CD8-positive, alpha-beta memory T cell (primary cell): Measurements from ENCODE around the gene TAB2. TPM values are rescaled to one million over a fixed set of nuclear protein-coding genes. Genes with fewer than 3 reads are reported as not detected.
A peak's percentile ranks its signal among the peaks of the same experiment; 100 is the strongest.

Experiments used
- CTCF ChIA-PET: fragments of 350-600 bp; sonication (Branson Sonifier 250); formaldehyde crosslinking; loops from one replicate; lab custom pipeline; 2021; ENCODE audit warnings: antibody characterized with exemption; lab: Charles Lee
- POLR2A ChIA-PET: fragments of 350-600 bp; sonication (Branson Sonifier 250); formaldehyde crosslinking; loops from one replicate; lab custom pipeline; 2021; ENCODE audit warnings: antibody characterized with exemption; lab: Charles Lee
- DNase-seq, 5 donors: peaks; one replicate each; pipeline versions ENCODE4 v3.0.0 to v3.0.0-alpha.2; 2020 to 2022; ENCODE audit warnings: mixed read lengths in 1 of 5
- H3K27ac ChIP-seq: one replicate; pipeline ENCODE4 v1.7.0; 2013; ENCODE audit warnings: low read depth, mild to moderate bottlenecking, low read length, moderate library complexity
- H3K27me3 ChIP-seq: 2 replicates; pipeline ENCODE4 v1.7.0; 2013; ENCODE audit warnings: low read length, mild to moderate bottlenecking; ENCODE audit not compliant: insufficient read depth, poor library complexity, severe bottlenecking
- H3K36me3 ChIP-seq: 2 replicates; pipeline ENCODE4 v1.7.0; 2013; ENCODE audit warnings: mild to moderate bottlenecking, low read length, moderate library complexity; ENCODE audit not compliant: insufficient read depth
- H3K4me1 ChIP-seq: 2 replicates; pipeline ENCODE4 v1.7.0; 2013; ENCODE audit warnings: mild to moderate bottlenecking, low read length, moderate library complexity; ENCODE audit not compliant: insufficient read depth
- H3K4me3 ChIP-seq: 2 replicates; pipeline ENCODE4 v1.7.0; 2013; ENCODE audit warnings: mild to moderate bottlenecking, low read length
- H3K9me3 ChIP-seq: 2 replicates; pipeline ENCODE4 v1.7.0; 2013; ENCODE audit warnings: mild to moderate bottlenecking, low read length
- H3K27ac Mint-ChIP-seq, 8 donors: one replicate each; pipeline ENCODE4 v1.8.0; 2020 to 2021; ENCODE audit warnings: mixed read lengths in 8 of 8, mild to moderate bottlenecking in 6 of 8, inconsistent platforms in 3 of 8, moderate library complexity in 3 of 8
- H3K27me3 Mint-ChIP-seq, 2 donors: one replicate each; pipeline ENCODE4 v1.8.0; 2020 to 2021; ENCODE audit warnings: mixed read lengths in 2 of 2, mild to moderate bottlenecking in 1 of 2, moderate library complexity in 1 of 2
- H3K36me3 Mint-ChIP-seq, 3 donors: one replicate each; pipeline ENCODE4 v1.8.0; 2020 to 2021; ENCODE audit warnings: mixed read lengths in 3 of 3, inconsistent platforms in 1 of 3, mild to moderate bottlenecking in 1 of 3
- H3K4me1 Mint-ChIP-seq, 3 donors: one replicate each; pipeline ENCODE4 v1.8.0; 2020 to 2021; ENCODE audit warnings: mixed read lengths in 3 of 3, inconsistent platforms in 1 of 3, mild to moderate bottlenecking in 1 of 3
- H3K4me3 Mint-ChIP-seq, 7 donors: one replicate each; pipeline ENCODE4 v1.8.0; 2020 to 2021; ENCODE audit warnings: mixed read lengths in 7 of 7, mild to moderate bottlenecking in 6 of 7, moderate library complexity in 4 of 7, inconsistent platforms in 2 of 7
- H3K9me3 Mint-ChIP-seq, 5 donors: one replicate each; pipeline ENCODE4 v1.8.0; 2020 to 2022; ENCODE audit warnings: mixed read lengths in 5 of 5, mild to moderate bottlenecking in 3 of 5, moderate library complexity in 2 of 5, inconsistent platforms in 1 of 5
- polyA plus RNA-seq: library from polyadenylated mRNA; unstranded; fragments of 300-500 nt; fragmentation: Illumina TruSeq; gene quantifications from one replicate; pipeline ENCODE4 v1.2.3, GENCODE V29; 2021
- total RNA-seq, 2 experiments: library from RNA; stranded (reverse); gene quantifications; one replicate each; pipeline ENCODE4 v1.2.3, GENCODE V29; 2021

Gene TAB2
- total and polyA plus RNA-seq, 3 experiments from 2014 or later: 16.6 to 109 (median 103) TPM

DNA sequence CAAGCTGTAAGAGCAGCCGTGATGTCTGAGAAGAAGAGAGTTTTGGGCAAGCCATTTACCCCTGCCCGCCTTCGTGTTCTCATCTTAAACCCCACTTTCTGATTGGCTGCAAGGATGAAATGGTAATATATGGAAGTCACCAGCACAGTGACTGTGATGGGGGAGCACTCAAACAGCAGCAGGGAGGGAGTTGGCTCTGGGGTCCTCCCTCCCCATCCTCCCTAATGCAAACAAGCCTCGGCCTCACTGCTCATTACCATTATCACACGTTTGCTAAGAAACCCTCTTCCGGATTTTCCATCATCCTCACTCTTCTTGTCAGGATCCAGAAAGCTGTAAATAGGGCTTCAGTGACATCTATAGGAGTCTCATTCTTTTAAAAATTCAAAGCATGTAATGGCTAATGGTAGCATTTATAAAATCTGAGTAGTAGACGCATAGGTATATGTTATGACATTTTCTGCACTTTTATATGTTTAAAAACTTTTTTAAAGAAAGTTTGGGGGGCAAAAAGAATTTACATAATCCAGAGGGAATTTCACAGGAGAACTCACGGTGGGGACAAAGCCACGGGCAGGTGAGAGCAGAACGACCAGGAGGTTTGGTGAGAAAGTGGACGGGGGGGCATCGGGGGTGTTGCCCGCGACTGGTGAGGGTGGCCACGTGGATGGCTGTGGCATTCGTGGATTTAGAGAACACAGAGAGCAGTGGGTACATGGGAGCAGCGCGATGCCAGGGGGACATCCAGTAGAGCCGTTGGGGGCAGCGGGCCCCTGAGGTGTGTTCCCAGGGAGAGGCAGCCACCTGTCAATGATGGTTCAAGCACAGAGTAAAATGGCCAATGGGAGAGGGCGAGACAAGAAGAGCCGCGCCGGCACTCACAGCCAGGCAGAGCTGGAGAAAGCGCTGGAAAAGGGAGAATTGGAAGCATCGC, 112.2 kb downstream of the TAB2 start:
- POLR2A ChIA-PET: interaction anchor here (0.7 kb wide), 1 partner anchor 393 kb away, joined by 3 read pairs; no protein-coding TSS in a partner anchor
- H3K27ac ChIP-seq: no peak overlapping the region
- H3K4me3 ChIP-seq: no peak overlapping the region
- H3K4me1 ChIP-seq: peaks cover 4% of the 10 kb centered on the region
- Mint-ChIP-seq H3K4me3 (no peak overlapping the region), H3K27me3 (peaks cover 0 to 1% of the 10 kb centered on the region in 2 donors), H3K36me3 (no peaks in the 10 kb centered on the region), H3K4me1 (peaks cover 2 to 5% (median 5%) of the 10 kb centered on the region in 3 donors), H3K27ac (no peak overlapping the region), H3K9me3 (no peaks in the 10 kb centered on the region)
- CTCF ChIA-PET: interaction anchor here (1.2 kb wide), 1 partner anchor 79 kb away, joined by 3 read pairs; no protein-coding TSS in a partner anchor
- H3K27me3 ChIP-seq: no peaks in the 10 kb centered on the region
- H3K9me3 ChIP-seq: no peaks in the 10 kb centered on the region
- no peaks in the 10 kb centered on the region for H3K36me3 ChIP-seq
- no peak for DNase-seq

- ChIA-PET POLR2A (interaction anchor here (0.5 to 1.3 kb wide), 4 partner anchors 17 to 403 kb away, joined by 3 to 5 read pairs (median 4); no protein-coding TSS in a partner anchor), CTCF (interaction anchor here (0.6 to 4.1 kb wide), 69 partner anchors 9 to 873 kb away, joined by 3 to 57 read pairs (median 4); no protein-coding TSS in a partner anchor)
- H3K4me1 Mint-ChIP-seq: peaks cover 3 to 8% (median 8%) of the 10 kb centered on the region in 3 donors
- Histone ChIP-seq H3K9me3 (no peaks in the 10 kb centered on the region), H3K4me1 (peaks cover 4% of the 10 kb centered on the region), H3K27ac (no peak overlapping the region), H3K27me3 (no peaks in the 10 kb centered on the region), H3K4me3 (no peak overlapping the region), H3K36me3 (no peaks in the 10 kb centered on the region)
- H3K9me3 Mint-ChIP-seq: no peaks in the 10 kb centered on the region
- peaks cover 0 to 1% of the 10 kb centered on the region in 2 donors for H3K27me3 Mint-ChIP-seq
- peak overlapping the region in 1 of 8 donors; percentile 65 for H3K27ac Mint-ChIP-seq
- peak overlapping the region in 6 of 7 donors; percentile 19 to 82 (median 73) for H3K4me3 Mint-ChIP-seq
- no peaks in the 10 kb centered on the region for H3K36me3 Mint-ChIP-seq
- DNase-seq: peak; percentile 71 to 89 (median 81)
Observed at GRCh38 chr6:149431905-149432775, 114.6 kb downstream of the TAB2 start.

DNA sequence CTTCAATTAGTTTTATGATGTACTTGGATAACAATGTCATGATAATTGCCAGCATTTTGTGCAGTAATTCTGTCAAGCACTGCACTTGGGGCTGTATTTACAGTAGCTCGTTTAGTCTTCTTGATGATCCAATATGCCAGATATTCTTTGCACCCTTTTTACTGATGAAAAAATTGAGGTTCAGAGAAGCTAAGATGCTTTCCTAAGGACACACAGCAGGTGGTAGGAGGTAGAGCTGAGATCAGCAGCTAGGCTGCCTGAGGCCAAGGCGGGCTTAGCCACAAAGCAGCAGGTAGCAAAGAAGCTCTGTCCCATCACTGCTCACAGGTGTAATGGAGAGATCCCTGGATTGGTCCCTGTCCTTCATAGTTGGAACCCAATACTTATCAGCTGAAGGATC, 115.9 kb downstream of the TAB2 start:
- CTCF ChIA-PET: interaction anchor here (0.7 to 4.1 kb wide), 10 partner anchors 22 to 406 kb away, joined by 3 to 57 read pairs (median 6); no protein-coding TSS in a partner anchor
- Histone ChIP-seq H3K27ac (no peak overlapping the region), H3K4me3 (no peak overlapping the region), H3K27me3 (no peaks in the 10 kb centered on the region), H3K36me3 (no peaks in the 10 kb centered on the region), H3K4me1 (peaks cover 4% of the 10 kb centered on the region), H3K9me3 (no peaks in the 10 kb centered on the region)
- no peak overlapping the region for H3K4me3 Mint-ChIP-seq
- H3K27ac Mint-ChIP-seq: no peak overlapping the region
- H3K9me3 Mint-ChIP-seq: no peaks in the 10 kb centered on the region
- POLR2A ChIA-PET: no interaction called here
- peaks cover 0 to 1% of the 10 kb centered on the region in 2 donors for H3K27me3 Mint-ChIP-seq
- H3K36me3 Mint-ChIP-seq: no peaks in the 10 kb centered on the region
- H3K4me1 Mint-ChIP-seq: peaks cover 5 to 15% (median 15%) of the 10 kb centered on the region in 3 donors
- no peak for DNase-seq

DNA sequence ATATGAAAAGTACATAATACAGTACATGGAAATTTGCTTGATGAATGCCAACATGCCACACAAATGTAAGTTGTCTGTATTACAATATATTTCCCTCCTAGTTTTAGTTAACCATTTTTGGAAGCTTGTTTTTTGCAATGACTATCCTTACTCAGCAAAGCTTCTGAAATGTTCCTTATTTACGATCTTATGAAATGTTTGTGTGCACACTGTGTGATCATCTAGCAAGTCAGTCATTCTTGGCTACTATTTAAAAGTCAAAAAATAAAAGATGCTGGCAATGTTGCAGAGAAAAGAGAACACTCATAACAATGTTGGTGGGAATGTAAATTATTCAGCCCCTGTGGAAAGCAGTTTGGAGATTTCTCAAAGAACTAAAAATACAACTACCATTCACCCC, 116.4 kb downstream of the TAB2 start:
- Mint-ChIP-seq H3K4me3 (no peak overlapping the region), H3K36me3 (no peaks in the 10 kb centered on the region), H3K9me3 (no peaks in the 10 kb centered on the region), H3K27ac (no peak overlapping the region), H3K4me1 (peaks cover 5 to 15% (median 15%) of the 10 kb centered on the region in 3 donors), H3K27me3 (peaks cover 0 to 1% of the 10 kb centered on the region in 2 donors)
- CTCF ChIA-PET: interaction anchor here (0.7 to 4.1 kb wide), 10 partner anchors 21 to 407 kb away, joined by 3 to 57 read pairs (median 6); no protein-coding TSS in a partner anchor
- Histone ChIP-seq H3K27me3 (no peaks in the 10 kb centered on the region), H3K4me3 (no peak overlapping the region), H3K4me1 (peaks cover 4% of the 10 kb centered on the region), H3K27ac (no peak overlapping the region), H3K9me3 (no peaks in the 10 kb centered on the region), H3K36me3 (no peaks in the 10 kb centered on the region)
- no peak for DNase-seq
- POLR2A ChIA-PET: no interaction called here

DNA sequence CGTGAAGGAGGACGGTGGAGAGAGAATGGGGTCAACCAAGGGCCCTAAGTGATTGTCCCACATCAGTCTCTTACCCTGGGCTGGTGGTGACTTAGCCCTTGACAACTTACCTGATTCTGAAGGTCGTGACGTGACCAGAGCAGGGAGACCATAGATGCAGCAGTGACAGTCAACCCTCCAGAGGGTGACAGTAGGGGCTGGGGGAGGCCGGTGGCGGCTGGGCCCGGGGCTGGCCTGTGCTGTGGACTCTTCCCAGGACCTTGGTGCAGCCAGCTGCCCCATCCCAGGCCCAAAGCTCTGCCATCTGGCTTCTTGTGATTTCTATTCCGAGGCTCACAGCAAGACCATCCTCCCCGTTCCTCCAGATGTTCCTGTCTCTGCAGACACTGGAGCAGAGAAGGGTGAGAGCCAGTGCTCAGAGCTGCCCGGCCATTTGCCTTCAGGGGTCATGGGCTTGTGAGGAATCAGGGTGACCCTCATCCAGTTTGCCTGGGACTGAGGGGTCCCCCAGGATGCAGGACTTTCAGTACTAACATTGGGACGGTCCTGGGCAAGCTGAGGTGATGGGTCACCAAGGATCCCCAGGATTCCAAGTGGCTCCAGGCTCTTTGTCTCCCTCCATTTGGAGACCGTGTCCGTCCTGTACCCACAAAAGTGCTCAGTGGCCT, 118.5 kb downstream of the TAB2 start:
- no peaks in the 10 kb centered on the region for H3K36me3 ChIP-seq
- Mint-ChIP-seq H3K4me3 (no peak overlapping the region), H3K27me3 (peaks cover 0 to 1% of the 10 kb centered on the region in 2 donors), H3K4me1 (peaks cover 5 to 15% (median 15%) of the 10 kb centered on the region in 3 donors), H3K36me3 (no peaks in the 10 kb centered on the region), H3K27ac (no peak overlapping the region), H3K9me3 (no peaks in the 10 kb centered on the region)
- no peak for DNase-seq
- no peaks in the 10 kb centered on the region for H3K9me3 ChIP-seq
- H3K27ac ChIP-seq: no peak overlapping the region
- ChIA-PET CTCF (interaction anchor here (0.9 to 1.2 kb wide), 2 partner anchors 354 to 408 kb away, joined by 3 to 4 read pairs; no protein-coding TSS in a partner anchor), POLR2A (no interaction called here)
- H3K27me3 ChIP-seq: no peaks in the 10 kb centered on the region
- H3K4me1 ChIP-seq: peaks cover 4% of the 10 kb centered on the region
- no peak overlapping the region for H3K4me3 ChIP-seq

- Histone ChIP-seq H3K27me3 (no peaks in the 10 kb centered on the region), H3K9me3 (no peaks in the 10 kb centered on the region), H3K4me3 (no peak overlapping the region), H3K36me3 (no peaks in the 10 kb centered on the region), H3K27ac (no peak overlapping the region), H3K4me1 (peaks cover 4% of the 10 kb centered on the region)
- Mint-ChIP-seq H3K9me3 (no peaks in the 10 kb centered on the region), H3K27ac (peak overlapping the region in 1 of 8 donors; percentile 70), H3K4me3 (no peak overlapping the region), H3K36me3 (no peaks in the 10 kb centered on the region), H3K27me3 (peaks cover 0 to 1% of the 10 kb centered on the region in 2 donors), H3K4me1 (peaks cover 5 to 15% (median 15%) of the 10 kb centered on the region in 3 donors)
- CTCF ChIA-PET: interaction anchor here (0.9 to 1.2 kb wide), 2 partner anchors 355 to 408 kb away, joined by 3 to 4 read pairs; no protein-coding TSS in a partner anchor
- no peak for DNase-seq
- POLR2A ChIA-PET: no interaction called here
Observed at GRCh38 chr6:149436647-149437046, 119.1 kb downstream of the TAB2 start.

DNA sequence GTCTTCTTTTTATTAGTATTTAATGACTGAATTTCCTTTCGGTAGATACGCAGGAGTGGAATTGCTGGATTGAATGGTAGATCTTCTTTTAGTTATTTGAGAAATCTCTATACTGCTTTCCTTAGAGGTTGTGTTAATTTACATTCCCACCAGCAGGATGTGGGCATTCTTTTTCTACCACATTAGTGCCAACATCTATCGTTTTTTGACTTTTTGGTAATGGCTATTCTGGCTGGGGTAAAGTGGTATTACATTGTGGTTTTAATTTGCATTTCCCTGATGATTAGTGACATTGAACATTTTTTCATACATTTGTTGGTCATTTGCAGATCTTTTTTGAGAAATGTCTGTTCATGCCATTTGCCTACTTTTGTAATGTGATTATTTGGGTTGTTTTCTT, 119.7 kb downstream of the TAB2 start:
- H3K4me1 Mint-ChIP-seq: peaks cover 4 to 10% (median 10%) of the 10 kb centered on the region in 3 donors
- DNase-seq: no peak
- POLR2A ChIA-PET: no interaction called here
- H3K36me3 Mint-ChIP-seq: no peaks in the 10 kb centered on the region
- CTCF ChIA-PET: no interaction called here
- H3K27ac Mint-ChIP-seq: no peak overlapping the region
- no peaks in the 10 kb centered on the region for H3K9me3 ChIP-seq
- no peaks in the 10 kb centered on the region for H3K27me3 Mint-ChIP-seq
- H3K36me3 ChIP-seq: no peaks in the 10 kb centered on the region
- no peak overlapping the region for H3K4me3 ChIP-seq
- H3K27ac ChIP-seq: no peak overlapping the region
- H3K4me1 ChIP-seq: no peaks in the 10 kb centered on the region
- no peak overlapping the region for H3K4me3 Mint-ChIP-seq
- no peaks in the 10 kb centered on the region for H3K9me3 Mint-ChIP-seq
- no peaks in the 10 kb centered on the region for H3K27me3 ChIP-seq
